Common myeloid progenitor, CD34-positive (primary cell): ENCODE measurements around the gene SEMA4A.
A peak's percentile ranks its signal among the peaks of the same experiment; 100 is the strongest.

Source experiments
- CTCF ChIA-PET: fragments of 350-600 bp; sonication (Branson Sonifier 250); formaldehyde crosslinking; loops from one replicate; lab custom pipeline; 2021; ENCODE audit warnings: antibody characterized with exemption; lab: Charles Lee
- POLR2A ChIA-PET: fragments of 350-600 bp; sonication (Branson Sonifier 250); formaldehyde crosslinking; loops from one replicate; lab custom pipeline; 2021; ENCODE audit warnings: antibody characterized with exemption; lab: Charles Lee
- DNase-seq, 3 donors: peaks; one replicate each; pipeline versions ENCODE4 v3.0.0 to v3.0.0-alpha.2; 2013
- H3K27ac ChIP-seq, 2 experiments: 1 replicate in 1 of 2; 2 replicates in 1 of 2; pipeline ENCODE4 v1.7.0; 2013; ENCODE audit warnings: inconsistent platforms in 2 of 2, low read length in 2 of 2, mild to moderate bottlenecking in 2 of 2, low read depth in 1 of 2, moderate library complexity in 1 of 2; ENCODE audit not compliant: severe bottlenecking in 2 of 2, insufficient read depth in 1 of 2, poor library complexity in 1 of 2
- H3K27me3 ChIP-seq, 5 experiments: replicated peaks in 2 of 5; 1 replicate in 3 of 5; 2 replicates in 2 of 5; pipeline versions ENCODE4 v1.6.1 to v1.7.0; 2013; ENCODE audit warnings: low read length in 4 of 5, mild to moderate bottlenecking in 2 of 5, moderate library complexity in 2 of 5, inconsistent platforms in 1 of 5; ENCODE audit not compliant: insufficient read depth in 5 of 5, control insufficient read depth in 4 of 5
- H3K36me3 ChIP-seq, 4 experiments: 1 replicate in 2 of 4; 2 replicates in 2 of 4; pipeline versions ENCODE4 v1.6.1 to v1.7.0; 2013; ENCODE audit warnings: low read length in 3 of 4, control low read depth in 1 of 4, mild to moderate bottlenecking in 1 of 4; ENCODE audit not compliant: control insufficient read depth in 4 of 4, insufficient read depth in 4 of 4
- H3K4me1 ChIP-seq, 4 experiments: 1 replicate in 3 of 4; 2 replicates in 1 of 4; pipeline versions ENCODE4 v1.6.1 to v1.7.1; 2013; ENCODE audit warnings: low read length in 3 of 4, mild to moderate bottlenecking in 3 of 4, control low read depth in 1 of 4, inconsistent platforms in 1 of 4, moderate library complexity in 1 of 4; ENCODE audit not compliant: control insufficient read depth in 4 of 4, insufficient read depth in 4 of 4; ENCODE audit errors: control extremely low read depth in 1 of 4
- H3K4me3 ChIP-seq, 7 experiments: 1 replicate in 4 of 7; 2 replicates in 3 of 7; pipeline versions ENCODE4 v1.5.1 to v1.7.0; 2013; ENCODE audit warnings: mild to moderate bottlenecking in 7 of 7, low read length in 6 of 7, moderate library complexity in 6 of 7, inconsistent platforms in 2 of 7, low read depth in 2 of 7, control low read depth in 1 of 7; ENCODE audit not compliant: insufficient read depth in 4 of 7, control insufficient read depth in 1 of 7; ENCODE audit errors: extremely low read depth in 1 of 7
- H3K9me3 ChIP-seq, 5 experiments: 1 replicate in 4 of 5; 2 replicates in 1 of 5; pipeline versions ENCODE4 v1.6.1 to v1.7.1; 2013; ENCODE audit warnings: low read length in 4 of 5, mild to moderate bottlenecking in 2 of 5, inconsistent platforms in 1 of 5, low read depth in 1 of 5, moderate library complexity in 1 of 5; ENCODE audit not compliant: control insufficient read depth in 4 of 5, insufficient read depth in 2 of 5; ENCODE audit errors: control extremely low read depth in 1 of 5
- WGBS: methylation state at CpG from one replicate; pipeline ENCODE4 v1.1.5; 2013; ENCODE audit not compliant: insufficient coverage; 5-methylcytosine and 5-hydroxymethylcytosine counted together

The SEMA4A gene

GRCh38 chr1:156157506-156157905 lies 4.1 kb downstream of the SEMA4A start:
- POLR2A ChIA-PET: no interaction called here
- H3K9me3 ChIP-seq: no peaks in the 10 kb centered on the region
- peaks cover 0 to 21% (median 5%) of the 10 kb centered on the region in 4 experiments for H3K36me3 ChIP-seq
- CTCF ChIA-PET: interaction anchor here (0.9 to 1.0 kb wide), 2 partner anchors 9 to 68 kb away, joined by 3 read pairs; no protein-coding TSS in a partner anchor
- H3K4me3 ChIP-seq: no peak overlapping the region
- H3K27me3 ChIP-seq: no peaks in the 10 kb centered on the region
- no peak for DNase-seq
- WGBS: 83% methylated on average over 2 of the region's 3 CpGs
- H3K27ac ChIP-seq: no peak overlapping the region
- H3K4me1 ChIP-seq: peaks cover 8 to 43% (median 39%) of the 10 kb centered on the region in 4 experiments

- peaks cover 8 to 43% (median 39%) of the 10 kb centered on the region in 4 experiments for H3K4me1 ChIP-seq
- peaks cover 0 to 24% (median 6%) of the 10 kb centered on the region in 4 experiments for H3K36me3 ChIP-seq
- H3K27me3 ChIP-seq: no peaks in the 10 kb centered on the region
- WGBS: 100% methylated on average over 3 of the region's 5 CpGs
- no peak for DNase-seq
- no peak overlapping the region for H3K4me3 ChIP-seq
- CTCF ChIA-PET: interaction anchor here (0.9 to 1.0 kb wide), 2 partner anchors 9 to 67 kb away, joined by 3 read pairs; no protein-coding TSS in a partner anchor
- no peaks in the 10 kb centered on the region for H3K9me3 ChIP-seq
- POLR2A ChIA-PET: no interaction called here
- no peak overlapping the region for H3K27ac ChIP-seq
Observed at GRCh38 chr1:156157966-156158365, 4.6 kb downstream of the SEMA4A start.

GRCh38 chr1:156160000-156160742 lies 6.8 kb downstream of the SEMA4A start:
- POLR2A ChIA-PET: no interaction called here
- H3K36me3 ChIP-seq: peaks cover 0 to 27% (median 7%) of the 10 kb centered on the region in 4 experiments
- peak overlapping the region in 3 of 7 experiments; percentile 40 to 62 (median 58) for H3K4me3 ChIP-seq
- H3K9me3 ChIP-seq: no peaks in the 10 kb centered on the region
- no peak for DNase-seq
- H3K4me1 ChIP-seq: peaks cover 7 to 29% (median 26%) of the 10 kb centered on the region in 4 experiments
- CTCF ChIA-PET: interaction anchor here (1.2 to 2.0 kb wide), 5 partner anchors 9 to 159 kb away, joined by 3 to 6 read pairs (median 4); no protein-coding TSS in a partner anchor
- peak overlapping the region in 1 of 2 experiments; percentile 43 for H3K27ac ChIP-seq
- 87% methylated on average over 10 of the region's 13 CpGs for WGBS
- no peaks in the 10 kb centered on the region for H3K27me3 ChIP-seq

- H3K4me3 ChIP-seq: peak overlapping the region in 5 of 7 experiments; percentile 26 to 62 (median 40)
- H3K9me3 ChIP-seq: no peaks in the 10 kb centered on the region
- 4% methylated on average over 5 of the region's 22 CpGs for WGBS
- peak; percentile 71 to 86 (median 81) for DNase-seq
- ChIA-PET CTCF (interaction anchor here (1.2 to 2.0 kb wide), 5 partner anchors 10 to 159 kb away, joined by 3 to 6 read pairs (median 5); no protein-coding TSS in a partner anchor), POLR2A (no interaction called here)
- H3K27ac ChIP-seq: peak overlapping the region in 1 of 2 experiments; percentile 43
- H3K36me3 ChIP-seq: peaks cover 0 to 27% (median 7%) of the 10 kb centered on the region in 4 experiments
- no peaks in the 10 kb centered on the region for H3K27me3 ChIP-seq
- peaks cover 3 to 23% (median 21%) of the 10 kb centered on the region in 4 experiments for H3K4me1 ChIP-seq
Observed at GRCh38 chr1:156160743-156161171, 7.4 kb downstream of the SEMA4A start.

- WGBS: 98% methylated on average over 5 of the region's 5 CpGs
- H3K4me1 ChIP-seq: peaks cover 0 to 15% (median 13%) of the 10 kb centered on the region in 4 experiments
- no peak for DNase-seq
- peaks cover 0 to 31% (median 6%) of the 10 kb centered on the region in 4 experiments for H3K36me3 ChIP-seq
- no peaks in the 10 kb centered on the region for H3K27me3 ChIP-seq
- H3K27ac ChIP-seq: no peak overlapping the region
- H3K4me3 ChIP-seq: no peak overlapping the region
- CTCF ChIA-PET: interaction anchor here (1.3 to 4.5 kb wide), 3 partner anchors 12 to 62 kb away, joined by 3 to 25 read pairs (median 4); no protein-coding TSS in a partner anchor
- H3K9me3 ChIP-seq: no peaks in the 10 kb centered on the region
- POLR2A ChIA-PET: no interaction called here
Observed at GRCh38 chr1:156162430-156163037, 9.1 kb downstream of the SEMA4A start.

- WGBS: no CpG with 5 or more reads among the region's 1 CpG
- Histone ChIP-seq H3K4me3 (no peak overlapping the region), H3K4me1 (peaks cover 0 to 15% (median 13%) of the 10 kb centered on the region in 4 experiments), H3K27me3 (no peaks in the 10 kb centered on the region), H3K36me3 (peaks cover 0 to 25% (median 3%) of the 10 kb centered on the region in 4 experiments), H3K27ac (no peak overlapping the region), H3K9me3 (no peaks in the 10 kb centered on the region)
- POLR2A ChIA-PET: interaction anchor here (0.7 kb wide), 1 partner anchor 16 kb away, joined by 3 read pairs; no protein-coding TSS in a partner anchor
- DNase-seq: no peak
- CTCF ChIA-PET: interaction anchor here (0.7 to 4.5 kb wide), 6 partner anchors 9 to 154 kb away, joined by 3 to 25 read pairs (median 4); no protein-coding TSS in a partner anchor
Observed at GRCh38 chr1:156163712-156164111, 10.3 kb downstream of the SEMA4A start.
